SK-N-SH (cell line): ENCODE results near the gene AMPH. TPM values are rescaled to one million over a fixed set of nuclear protein-coding genes. Genes with fewer than 3 reads are reported as not detected.

Experiments used
- CTCF ChIA-PET: fragments of 300-600, 350-600 bp; formaldehyde crosslinking; extraction: SDS; loops from one replicate; lab custom pipeline; 2021; lab: Yijun Ruan, JAX
- POLR2A ChIA-PET: fragments of 350-600 bp; sonication (Branson Sonifier 250); formaldehyde crosslinking; extraction: SDS; loops from one replicate; lab custom pipeline; 2020; ENCODE audit warnings: antibody characterized with exemption, inconsistent platforms; lab: Yijun Ruan, JAX
- DNase-seq: peaks from one replicate; pipeline ENCODE4 v3.0.0; 2012
- H2AFZ ChIP-seq: fragments of 200-600 bp; sonication (generic); 2 replicates; pipeline ENCODE4 v1.8.1; 2016; ENCODE audit warnings: antibody characterized with exemption, mild to moderate bottlenecking, low read depth
- H3F3A ChIP-seq: fragments of 200-600 bp; sonication (generic); replicated peaks from 2 replicates; pipeline ENCODE3; 2016; ENCODE audit warnings: antibody characterized with exemption, mild to moderate bottlenecking; ENCODE audit not compliant: insufficient read depth
- H3K27ac ChIP-seq, 2 experiments: fragments of 200-500 bp in 1 of 2; fragments of 200-600 bp in 1 of 2; sonication (Bioruptor generic) in 1 of 2; sonication (generic), shearing (Covaris generic) in 1 of 2; 2 replicates each; pipeline versions ENCODE4 v1.5.1 to v1.6.1; 2014 to 2016; ENCODE audit warnings: low read depth in 2 of 2, inconsistent platforms in 1 of 2, low read length in 1 of 2, mild to moderate bottlenecking in 1 of 2, mixed read lengths in 1 of 2
- H3K27me3 ChIP-seq: fragments of 200-600 bp; sonication (generic), shearing (Covaris generic); 2 replicates; pipeline ENCODE4 v1.6.1; 2016; ENCODE audit warnings: mixed run types; ENCODE audit not compliant: insufficient read depth
- H3K36me3 ChIP-seq, 2 experiments: fragments of 200-500 bp in 1 of 2; fragments of 200-600 bp in 1 of 2; sonication (Bioruptor generic) in 1 of 2; sonication (generic) in 1 of 2; replicated peaks in 1 of 2; 2 replicates each; pipeline versions ENCODE3 to v1.5.1; 2014 to 2016; ENCODE audit warnings: low read length in 1 of 2, mild to moderate bottlenecking in 1 of 2; ENCODE audit not compliant: insufficient read depth in 2 of 2, control insufficient read depth in 1 of 2
- H3K4me1 ChIP-seq, 2 experiments: fragments of 200-500 bp in 1 of 2; fragments of 200-600 bp in 1 of 2; sonication (Bioruptor generic) in 1 of 2; sonication (generic), shearing (Covaris generic) in 1 of 2; 2 replicates each; pipeline versions ENCODE4 v1.5.1 to v1.6.1; 2014 to 2016; ENCODE audit warnings: low read depth in 1 of 2, low read length in 1 of 2, mixed run types in 1 of 2; ENCODE audit not compliant: insufficient read depth in 2 of 2, control insufficient read depth in 1 of 2
- H3K4me2 ChIP-seq: fragments of 200-600 bp; sonication (generic), shearing (Covaris generic); 2 replicates; pipeline ENCODE4 v1.6.1; 2017; ENCODE audit warnings: mixed run types
- H3K4me3 ChIP-seq, 2 experiments: fragments of 200-500 bp in 1 of 2; fragments of 200-600 bp in 1 of 2; sonication (Bioruptor generic) in 1 of 2; sonication (generic), shearing (Covaris generic) in 1 of 2; 2 replicates each; pipeline versions ENCODE4 v1.5.1 to v1.8.1; 2014 to 2016; ENCODE audit warnings: low read depth in 2 of 2, inconsistent platforms in 1 of 2, low read length in 1 of 2, mild to moderate bottlenecking in 1 of 2, mixed read lengths in 1 of 2, moderate library complexity in 1 of 2
- H3K79me2 ChIP-seq: fragments of 200-600 bp; sonication (generic); 2 replicates; pipeline ENCODE4 v1.8.1; 2017; ENCODE audit warnings: mild to moderate bottlenecking; ENCODE audit not compliant: insufficient read depth
- H3K9ac ChIP-seq: fragments of 200-600 bp; sonication (generic); 2 replicates; pipeline ENCODE4 v1.6.1; 2017; ENCODE audit warnings: mixed run types
- H3K9me2 ChIP-seq: fragments of 200-600 bp; sonication (generic); 2 replicates; pipeline ENCODE4 v1.6.1; 2017; ENCODE audit warnings: mixed run types
- H3K9me3 ChIP-seq: fragments of 200-600 bp; sonication (generic); 2 replicates; pipeline ENCODE4 v1.6.1; 2017; ENCODE audit warnings: mixed run types, mild to moderate bottlenecking, moderate library complexity
- H4K20me1 ChIP-seq: fragments of 200-600 bp; sonication (generic); 2 replicates; pipeline ENCODE4 v1.6.1; 2017; ENCODE audit warnings: mild to moderate bottlenecking, mixed run types; ENCODE audit not compliant: insufficient read depth
- ELF1 ChIP-seq: IDR thresholded peaks from 2 replicates; pipeline ENCODE4 v1.4.0; 2012
- EZH2phosphoT487 ChIP-seq: fragments of 200-600 bp; sonication (generic); IDR thresholded peaks from 2 replicates; pipeline ENCODE4 v1.6.1; 2017; ENCODE audit warnings: low read depth, mixed run types, mild to moderate bottlenecking, antibody characterized with exemption, moderate library complexity, borderline replicate concordance
- FOXJ3 ChIP-seq: sonication (generic); formaldehyde crosslinking; IDR thresholded peaks from 2 replicates; pipeline ENCODE4 v1.5.1; 2020; ENCODE audit warnings: mild to moderate bottlenecking, missing genetic modification reagents
- FOXM1 ChIP-seq: IDR thresholded peaks from 2 replicates; pipeline ENCODE4 v1.4.0; 2012; ENCODE audit warnings: low read depth, mild to moderate bottlenecking
- GATA2 ChIP-seq: sonication (generic); formaldehyde crosslinking; IDR thresholded peaks from 2 replicates; pipeline ENCODE4 v1.5.0; 2020; ENCODE audit warnings: mild to moderate bottlenecking, missing genetic modification reagents
- JUND ChIP-seq: IDR thresholded peaks from 2 replicates; pipeline ENCODE4 v1.4.0; 2012
- MEF2A ChIP-seq: IDR thresholded peaks from 2 replicates; pipeline ENCODE4 v1.4.0; 2012; ENCODE audit warnings: low read depth, borderline replicate concordance
- NRF1 ChIP-seq: IDR thresholded peaks from 2 replicates; pipeline ENCODE4 v1.6.1; 2012; ENCODE audit warnings: low read depth, mild to moderate bottlenecking, low read length
- POLR2AphosphoS5 ChIP-seq: IDR thresholded peaks from 2 replicates; pipeline ENCODE4 v1.6.1; 2012; ENCODE audit warnings: low read depth, low read length
- RCOR1 ChIP-seq: fragments of 150-350 bp; IDR thresholded peaks from 2 replicates; pipeline ENCODE4 v1.6.1; 2017; ENCODE audit warnings: antibody characterized with exemption, low read length
- RXRA ChIP-seq: IDR thresholded peaks from 2 replicates; pipeline ENCODE4 v1.4.0; 2012; ENCODE audit warnings: low read depth, mild to moderate bottlenecking, borderline replicate concordance
- SIN3A ChIP-seq: IDR thresholded peaks from 2 replicates; pipeline ENCODE4 v1.6.1; 2012; ENCODE audit warnings: low read depth, mild to moderate bottlenecking, low read length, moderate library complexity, borderline replicate concordance
- SMC3 ChIP-seq: IDR thresholded peaks from 2 replicates; pipeline ENCODE4 v1.6.1; 2012; ENCODE audit warnings: low read depth, low read length, improper control_type of control experiment
- TCF12 ChIP-seq: IDR thresholded peaks from 2 replicates; pipeline ENCODE4 v1.4.0; 2012
- TEAD4 ChIP-seq: IDR thresholded peaks from 2 replicates; pipeline ENCODE4 v1.4.0; 2012; ENCODE audit warnings: mild to moderate bottlenecking, borderline replicate concordance; ENCODE audit not compliant: insufficient read depth
- USF1 ChIP-seq: IDR thresholded peaks from 2 replicates; pipeline ENCODE4 v1.4.0; 2012; ENCODE audit warnings: low read depth, borderline replicate concordance
- YY1 ChIP-seq: IDR thresholded peaks from 2 replicates; pipeline ENCODE4 v1.4.0; 2012; ENCODE audit warnings: low read depth, mild to moderate bottlenecking
- ZBTB33 ChIP-seq: IDR thresholded peaks from 2 replicates; pipeline ENCODE4 v1.4.0; 2012; ENCODE audit warnings: low read depth, borderline replicate concordance
- WGBS: methylation state at CpG from one replicate; pipeline ENCODE4 v1.1.6; 2017; ENCODE audit warnings: low lambda C conversion rate; 5-methylcytosine and 5-hydroxymethylcytosine counted together
- polyA plus RNA-seq, 3 experiments: library from polyadenylated mRNA; depleted of rRNA; stranded (reverse); fragments of >200 nt; gene quantifications; 2 replicates each; pipeline ENCODE4 v1.2.3, GENCODE V29; 2012

Gene AMPH
- polyA plus RNA-seq, 1 of the 3 experiments (the other 2 are of a cell fraction): 0.08 TPM

- H2AFZ ChIP-seq: no peak overlapping the region
- no peaks in the 10 kb centered on the region for H3K9me2 ChIP-seq
- no peak overlapping the region for H3K27ac ChIP-seq
- ChIA-PET CTCF (no interaction called here), POLR2A (no interaction called here)
- H3K27me3 ChIP-seq: no peaks in the 10 kb centered on the region
- no peaks in the 10 kb centered on the region for H3K36me3 ChIP-seq
- H3K9ac ChIP-seq: no peak overlapping the region
- DNase-seq: no peak
- H4K20me1 ChIP-seq: no peaks in the 10 kb centered on the region
- H3K4me1 ChIP-seq: no peaks in the 10 kb centered on the region
- 56% methylated on average over 3 of the region's 3 CpGs for WGBS
- H3K4me2 ChIP-seq: no peak overlapping the region
- H3K79me2 ChIP-seq: no peaks in the 10 kb centered on the region
- H3K4me3 ChIP-seq: no peak overlapping the region
- no peak for TF ChIP-seq TEAD4
- no peak for TF ChIP-seq SMC3
- TF ChIP-seq USF1: no peak
- TF ChIP-seq NRF1: no peak
- TF ChIP-seq GATA2: no peak
- TF ChIP-seq POLR2AphosphoS5: no peak
- TF ChIP-seq ELF1: no peak
- TF ChIP-seq SIN3A: no peak
- no peak for TF ChIP-seq RCOR1
- no peak for TF ChIP-seq ZBTB33
- H3K9me3 ChIP-seq: no peaks in the 10 kb centered on the region
- H3F3A ChIP-seq: no peaks in the 10 kb centered on the region
These were observed 30.4 kb downstream of the AMPH start for GRCh38 chr7:38600741-38601140.

GRCh38 chr7:38594949-38595348, 36.2 kb downstream of the AMPH start:
- Histone ChIP-seq H3K27me3 (0 out of 2 replicates have a peak, but pooled peaks cover 8% of the 10 kb centered on the region), H3F3A (no peaks in the 10 kb centered on the region), H3K9me2 (no peaks in the 10 kb centered on the region), H3K4me2 (no peak overlapping the region), H4K20me1 (no peaks in the 10 kb centered on the region), H3K4me1 (no peaks in the 10 kb centered on the region), H3K27ac (no peak overlapping the region), H3K9ac (no peak overlapping the region), H3K4me3 (no peak overlapping the region), H2AFZ (no peak overlapping the region), H3K9me3 (no peaks in the 10 kb centered on the region), H3K79me2 (no peaks in the 10 kb centered on the region), H3K36me3 (no peaks in the 10 kb centered on the region)
- TF ChIP-seq JUND (no peak), TCF12 (no peak), ELF1 (no peak), EZH2phosphoT487 (no peak), RCOR1 (no peak), TEAD4 (no peak), POLR2AphosphoS5 (no peak), RXRA (no peak), MEF2A (no peak), GATA2 (no peak), FOXJ3 (CRISPR knock-in tag) (no peak), FOXM1 (no peak), YY1 (no peak)
- whole genome bisulfite sequencing: 2% methylated on average over 4 of the region's 4 CpGs
- no peak for DNase-seq
- ChIA-PET POLR2A (no interaction called here), CTCF (no interaction called here)
